Transverse colon (tissue), 4 donors: ENCODE data around the gene GMPR2.

Experiments
- CTCF ChIP-seq, 5 experiments: fragments of 200-600 bp in 3 of 5; fragments of 450-650 bp in 2 of 5; sonication (generic) in 3 of 5; IDR thresholded peaks; 1 replicate in 2 of 5; 2 replicates in 3 of 5; pipeline ENCODE4 v1.5.1; 2016 to 2017; ENCODE audit warnings: antibody characterized with exemption in 5 of 5, inconsistent platforms in 3 of 5, mild to moderate bottlenecking in 2 of 5, moderate library complexity in 1 of 5
- POLR2AphosphoS5 ChIP-seq, 3 donors: sonication (generic); formaldehyde crosslinking; IDR thresholded peaks; one replicate each; pipeline ENCODE4 v1.6.1; 2016; ENCODE audit warnings: antibody characterized with exemption in 3 of 3

- TF ChIP-seq CTCF (IDR thresholded peaks at IDR 0.05) (no peak), POLR2AphosphoS5 (IDR thresholded peaks at IDR 0.05) (no peak)
Measured at GRCh38 chr14:24204163-24205146, 28.3 kb upstream of the GMPR2 start.
